ENCODE measurements around the gene ICOS.

ICOS gene

GRCh38 chr2:204005940-204006721 lies 69.6 kb downstream of the ICOS start:
- no peaks in the 10 kb centered on the region for H3F3A ChIP-seq (ENCODE audit: insufficient read depth)

GRCh38 chr2:204008352-204008751 lies 71.8 kb downstream of the ICOS start:
- Histone ChIP-seq H4K20me1 (ENCODE audit: low read depth, low read length) (no peaks in the 10 kb centered on the region), H3K4me2 (ENCODE audit: low read depth, low read length, poor library complexity, severe bottlenecking) (no peak overlapping the region), H2AFZ (ENCODE audit: low read depth, low read length, severe bottlenecking) (no peak overlapping the region), H3K9me3 (ENCODE audit: insufficient read depth, low read length) (no peaks in the 10 kb centered on the region), H3K27ac (ENCODE audit: low read depth, low read length) (no peak overlapping the region), H3K4me3 (ENCODE audit: insufficient read depth, low read length, poor library complexity, severe bottlenecking) (no peak overlapping the region), H3F3A (ENCODE audit: insufficient read depth) (no peaks in the 10 kb centered on the region), H3K79me2 (ENCODE audit: insufficient read depth, low read length) (no peaks in the 10 kb centered on the region), H3K9ac (ENCODE audit: low read length) (no peak overlapping the region), H3K36me3 (ENCODE audit: low read length) (no peaks in the 10 kb centered on the region), H3K9me2 (replicated peaks; ENCODE audit: insufficient read depth, low read length) (no peaks in the 10 kb centered on the region), H3K27me3 (ENCODE audit: low read length) (no peaks in the 10 kb centered on the region)
- TF ChIP-seq CTCF (IDR thresholded peaks at IDR 0.05; ENCODE audit: insufficient read depth, low read length, poor library complexity, severe bottlenecking), result no peak
- no peak for TF ChIP-seq EZH2phosphoT487 (conservative IDR thresholded peaks at IDR 0.05; ENCODE audit: low read length)

More at GRCh38 chr2:204005940-204006721, 69.6 kb downstream of the ICOS start:
- no peak for TF ChIP-seq CTCF (IDR thresholded peaks at IDR 0.05; ENCODE audit: insufficient read depth, low read length, poor library complexity, severe bottlenecking)
- no peak for TF ChIP-seq EZH2phosphoT487 (conservative IDR thresholded peaks at IDR 0.05; ENCODE audit: low read length)
- Histone ChIP-seq H3K36me3 (ENCODE audit: low read length) (no peaks in the 10 kb centered on the region), H4K20me1 (ENCODE audit: low read depth, low read length) (no peaks in the 10 kb centered on the region), H3K9me3 (ENCODE audit: insufficient read depth, low read length) (no peaks in the 10 kb centered on the region), H3K9me2 (replicated peaks; ENCODE audit: insufficient read depth, low read length) (no peaks in the 10 kb centered on the region), H2AFZ (ENCODE audit: low read depth, low read length, severe bottlenecking) (no peak overlapping the region), H3K9ac (ENCODE audit: low read length) (no peak overlapping the region), H3K27ac (ENCODE audit: low read depth, low read length) (no peak overlapping the region), H3K27me3 (ENCODE audit: low read length) (no peaks in the 10 kb centered on the region), H3K79me2 (ENCODE audit: insufficient read depth, low read length) (no peaks in the 10 kb centered on the region), H3K4me3 (ENCODE audit: insufficient read depth, low read length, poor library complexity, severe bottlenecking) (no peak overlapping the region), H3K4me2 (ENCODE audit: low read depth, low read length, poor library complexity, severe bottlenecking) (no peak overlapping the region)

GRCh38 chr2:204010628-204011560 lies 74.3 kb downstream of the ICOS start:
- Histone ChIP-seq H2AFZ (ENCODE audit: low read depth, low read length, severe bottlenecking) (no peak overlapping the region), H3K4me3 (ENCODE audit: insufficient read depth, low read length, poor library complexity, severe bottlenecking) (no peak overlapping the region), H3F3A (ENCODE audit: insufficient read depth) (no peaks in the 10 kb centered on the region), H3K27ac (ENCODE audit: low read depth, low read length) (no peak overlapping the region), H3K79me2 (ENCODE audit: insufficient read depth, low read length) (no peaks in the 10 kb centered on the region), H3K9me3 (ENCODE audit: insufficient read depth, low read length) (no peaks in the 10 kb centered on the region), H4K20me1 (ENCODE audit: low read depth, low read length) (no peaks in the 10 kb centered on the region), H3K4me2 (ENCODE audit: low read depth, low read length, poor library complexity, severe bottlenecking) (no peak overlapping the region), H3K27me3 (ENCODE audit: low read length) (no peaks in the 10 kb centered on the region), H3K9me2 (replicated peaks; ENCODE audit: insufficient read depth, low read length) (no peaks in the 10 kb centered on the region), H3K9ac (ENCODE audit: low read length) (no peak overlapping the region), H3K36me3 (ENCODE audit: low read length) (no peaks in the 10 kb centered on the region)
- TF ChIP-seq CTCF (IDR thresholded peaks at IDR 0.05; ENCODE audit: insufficient read depth, low read length, poor library complexity, severe bottlenecking) (no peak), EZH2phosphoT487 (conservative IDR thresholded peaks at IDR 0.05; ENCODE audit: low read length) (no peak)

Measured in SU-DHL-6 (cell line).